GM12891 (cell line): ENCODE data around the gene RABL2A.
"Not testable (repeated sequence)": the region's sequence is repeated elsewhere in the genome, so short reads cannot be mapped to it uniquely, and the experiment has no call there.

ENCODE experiments used
- POLR2A ChIP-seq: IDR thresholded peaks from 2 replicates; pipeline ENCODE4 v1.6.1; 2011; ENCODE audit warnings: low read depth, low read length, control low read depth
- POLR2AphosphoS5 ChIP-seq: IDR thresholded peaks from 2 replicates; pipeline ENCODE4 v1.6.1; 2011; ENCODE audit warnings: low read depth, low read length, control low read depth

DNA sequence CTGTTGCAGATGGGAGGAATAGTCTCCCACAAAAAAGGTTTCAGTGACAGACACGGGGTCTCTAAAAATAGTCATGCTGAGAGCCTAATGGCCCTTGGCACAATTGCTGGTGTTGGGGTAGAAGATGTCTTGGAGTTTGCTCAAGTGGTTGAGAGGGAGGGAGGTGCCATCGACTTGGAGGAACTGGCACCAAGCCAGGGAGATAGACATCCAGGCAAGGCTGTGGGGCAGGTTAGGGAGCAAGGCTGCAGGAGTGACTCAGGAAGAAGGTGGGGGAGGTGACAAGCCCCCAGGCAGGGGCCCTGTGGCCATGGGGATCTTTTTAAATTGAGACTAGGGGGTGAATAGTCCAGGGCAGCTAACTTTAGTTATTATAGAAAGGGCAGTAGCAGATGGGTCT lies 27.9 kb upstream of the RABL2A start:
- TF ChIP-seq POLR2A, POLR2AphosphoS5: not testable (repeated sequence)
